ENCODE measurements around the gene SPPL2C.

GRCh38 chr17:45846223-45846622 lies 1.5 kb downstream of the SPPL2C start:
- TF ChIP-seq REPIN1 (CRISPR knock-in tag; IDR thresholded peaks at IDR 0.05; ENCODE audit: borderline replicate concordance, low read depth) (no peak), SP1 (IDR thresholded peaks at IDR 0.05) (no peak), SP1 (CRISPR knock-in tag; IDR thresholded peaks at IDR 0.05) (no peak), HDAC1 (CRISPR knock-in tag; IDR thresholded peaks at IDR 0.05) (no peak), POLR2A (IDR thresholded peaks at IDR 0.05; ENCODE audit: insufficient read depth in 1 of 2, low read depth in 2 of 2, low read length in 2 of 2) (no peak), U2AF1 (optimal IDR thresholded peaks at IDR 0.05; ENCODE audit: low read depth, low read length) (no peak)

Measured in HepG2 (cell line).